Transverse colon (tissue), 4 donors: ENCODE measurements around the gene AKAP6. TPM values are rescaled to one million over a fixed set of nuclear protein-coding genes. Genes with fewer than 3 reads are reported as not detected.

Experiments
- DNase-seq: peaks from one replicate; pipeline ENCODE4 v3.0.0-alpha.2; 2019
- H3K27ac ChIP-seq, 4 donors: fragments of 200-600 bp; sonication (generic); 2 replicates each; pipeline ENCODE4 v1.5.1; 2016 to 2018; ENCODE audit warnings: inconsistent platforms in 4 of 4
- H3K27me3 ChIP-seq: fragments of 200-600 bp; sonication (generic); 2 replicates; pipeline ENCODE4 v1.5.1; 2017; ENCODE audit warnings: inconsistent platforms
- H3K36me3 ChIP-seq, 4 donors: fragments of 200-600 bp; sonication (generic); 2 replicates each; pipeline ENCODE4 v1.5.1; 2017 to 2019; ENCODE audit warnings: inconsistent platforms in 4 of 4
- H3K4me1 ChIP-seq, 4 donors: fragments of 200-600 bp; sonication (generic); 2 replicates each; pipeline ENCODE4 v1.5.1; 2017 to 2020; ENCODE audit warnings: inconsistent platforms in 4 of 4
- H3K4me3 ChIP-seq, 4 donors: fragments of 200-600 bp; sonication (generic); 1 replicate in 1 of 4; 2 replicates in 3 of 4; pipeline versions ENCODE4 v1.5.1 to v1.6.1; 2017 to 2019; ENCODE audit warnings: inconsistent platforms in 4 of 4
- H3K9me3 ChIP-seq, 2 donors: fragments of 200-600 bp; sonication (generic); 2 replicates each; pipeline ENCODE4 v1.5.1; 2017 to 2019; ENCODE audit warnings: inconsistent platforms in 2 of 2
- EP300 ChIP-seq: sonication (generic); formaldehyde crosslinking; IDR thresholded peaks from one replicate; pipeline ENCODE4 v1.6.1; 2017; ENCODE audit warnings: antibody characterized with exemption, low read depth
- POLR2A ChIP-seq: fragments of 450-650 bp; IDR thresholded peaks from one replicate; pipeline ENCODE4 v1.6.1; 2016; ENCODE audit warnings: antibody characterized with exemption, mild to moderate bottlenecking, moderate library complexity
- POLR2AphosphoS5 ChIP-seq, 3 donors: sonication (generic); formaldehyde crosslinking; IDR thresholded peaks; one replicate each; pipeline ENCODE4 v1.6.1; 2016; ENCODE audit warnings: antibody characterized with exemption in 3 of 3
- WGBS, 2 donors: methylation state at CpG; one replicate each; pipeline ENCODE4 v1.1.5; 2018; ENCODE audit warnings: low coverage in 1 of 2; 5-methylcytosine and 5-hydroxymethylcytosine counted together
- in situ Hi-C, 4 donors: fragments of 200-750 bp; cut with MboI; loops; one replicate each; pipeline versions ENCODE4 v1.15.0 to v1.15.1; 2017; ENCODE audit warnings: low sequenced_read_pairs in 3 of 4, low pct_ligation_motif_present in 1 of 4, low pct_unique_long_range_greater_than_20kb in 1 of 4
- intact Hi-C: fragments of 100-400 bp; cut with DNase I; formaldehyde crosslinking; loops from one replicate; pipeline ENCODE4 v1.15.1; 2023; ENCODE audit warnings: low total_unique reads
- total RNA-seq, 4 donors: library from RNA; depleted of rRNA; stranded (reverse); fragments of >200 nt; gene quantifications; one replicate each; pipeline ENCODE4 v1.1.0, GENCODE V29; 2016
- TF ChIP-seq, protein P1 (sequence below), 5 experiments: fragments of 200-600 bp in 3 of 5; fragments of 450-650 bp in 2 of 5; sonication (generic) in 3 of 5; IDR thresholded peaks; 1 replicate in 2 of 5; 2 replicates in 3 of 5; pipeline ENCODE4 v1.5.1; 2016 to 2017; ENCODE audit warnings: antibody characterized with exemption in 5 of 5, inconsistent platforms in 3 of 5, mild to moderate bottlenecking in 2 of 5, moderate library complexity in 1 of 5

The AKAP6 gene
- total RNA-seq, 4 donors from 2014 or later = 6.3 to 16.7 (median 9.7) TPM

DNA sequence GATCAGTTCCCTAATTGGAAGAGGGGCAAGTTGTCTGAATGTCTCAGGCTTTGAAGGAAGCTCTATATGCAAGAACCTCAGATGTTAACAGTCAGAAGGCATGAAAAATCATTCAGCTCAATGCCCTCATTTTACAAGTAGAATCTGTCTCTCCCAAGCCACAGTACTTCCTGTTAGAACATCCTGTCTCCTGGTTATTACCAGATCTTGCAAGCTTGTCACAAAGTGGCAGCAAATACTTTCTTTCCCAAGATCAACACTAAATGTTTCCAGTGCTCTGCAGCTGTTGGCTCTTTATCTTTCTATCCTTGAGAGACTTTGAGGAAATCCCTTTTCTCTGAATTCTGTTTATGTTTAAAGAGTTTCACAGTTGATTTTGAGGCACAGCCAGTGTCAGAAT, 235.5 kb downstream of the AKAP6 start:
- H3K4me1 ChIP-seq = peaks cover 3 to 31% (median 17%) of the 10 kb centered on the region in 4 donors
- no peaks in the 10 kb centered on the region for H3K9me3 ChIP-seq
- in situ Hi-C loops = loop anchor here in 2 of 4 donors (25.0 kb wide), 2 partner anchors 1052 to 1748 kb away; no protein-coding TSS in a partner anchor
- H3K27ac ChIP-seq = peak overlapping the region; percentile 30 to 69 (median 56)
- no peaks in the 10 kb centered on the region for H3K36me3 ChIP-seq
- H3K4me3 ChIP-seq = no peak overlapping the region
- no peak for DNase-seq
- peak in 2 of 3 donors; percentile 30 to 48 for TF ChIP-seq POLR2AphosphoS5 (IDR thresholded peaks at IDR 0.05)
- no peak for TF ChIP-seq POLR2A
- no peak for TF ChIP-seq EP300
- TF ChIP-seq, protein P1, sequence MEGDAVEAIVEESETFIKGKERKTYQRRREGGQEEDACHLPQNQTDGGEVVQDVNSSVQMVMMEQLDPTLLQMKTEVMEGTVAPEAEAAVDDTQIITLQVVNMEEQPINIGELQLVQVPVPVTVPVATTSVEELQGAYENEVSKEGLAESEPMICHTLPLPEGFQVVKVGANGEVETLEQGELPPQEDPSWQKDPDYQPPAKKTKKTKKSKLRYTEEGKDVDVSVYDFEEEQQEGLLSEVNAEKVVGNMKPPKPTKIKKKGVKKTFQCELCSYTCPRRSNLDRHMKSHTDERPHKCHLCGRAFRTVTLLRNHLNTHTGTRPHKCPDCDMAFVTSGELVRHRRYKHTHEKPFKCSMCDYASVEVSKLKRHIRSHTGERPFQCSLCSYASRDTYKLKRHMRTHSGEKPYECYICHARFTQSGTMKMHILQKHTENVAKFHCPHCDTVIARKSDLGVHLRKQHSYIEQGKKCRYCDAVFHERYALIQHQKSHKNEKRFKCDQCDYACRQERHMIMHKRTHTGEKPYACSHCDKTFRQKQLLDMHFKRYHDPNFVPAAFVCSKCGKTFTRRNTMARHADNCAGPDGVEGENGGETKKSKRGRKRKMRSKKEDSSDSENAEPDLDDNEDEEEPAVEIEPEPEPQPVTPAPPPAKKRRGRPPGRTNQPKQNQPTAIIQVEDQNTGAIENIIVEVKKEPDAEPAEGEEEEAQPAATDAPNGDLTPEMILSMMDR (IDR thresholded peaks at IDR 0.05) = no peak
- intact Hi-C loops = no loop called here
- no peaks in the 10 kb centered on the region for H3K27me3 ChIP-seq

DNA sequence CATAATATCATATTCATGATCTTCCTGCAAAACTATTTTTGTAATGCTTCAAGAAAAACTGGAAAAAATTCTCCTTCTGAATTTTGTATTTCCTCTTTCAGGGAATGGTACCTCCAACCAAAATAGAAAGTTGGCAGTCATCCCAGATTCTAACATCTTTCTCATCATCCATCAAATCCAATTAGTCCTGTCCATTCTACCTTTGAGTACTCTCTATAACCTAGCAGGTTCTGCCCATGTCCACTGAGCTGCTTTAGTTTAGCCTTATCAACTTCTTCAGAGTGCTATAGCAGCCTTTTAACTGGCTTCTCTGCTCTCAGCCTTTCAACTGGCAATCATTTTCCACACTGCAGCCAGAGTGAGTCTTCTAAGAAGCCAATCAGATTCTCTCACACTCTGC, 236.2 kb downstream of the AKAP6 start:
- intact Hi-C loops (no loop called here), in situ Hi-C loops (loop anchor here in 2 of 4 donors (25.0 kb wide), 2 partner anchors 1053 to 1747 kb away; no protein-coding TSS in a partner anchor)
- Histone ChIP-seq H3K27ac (peak overlapping the region; percentile 30 to 69 (median 56)), H3K4me3 (no peak overlapping the region), H3K27me3 (no peaks in the 10 kb centered on the region), H3K4me1 (peaks cover 3 to 31% (median 14%) of the 10 kb centered on the region in 4 donors), H3K9me3 (no peaks in the 10 kb centered on the region), H3K36me3 (no peaks in the 10 kb centered on the region)
- no peak for TF ChIP-seq POLR2AphosphoS5 (IDR thresholded peaks at IDR 0.05)
- DNase-seq = no peak

GRCh38 chr14:32567543-32568384, 238.7 kb downstream of the AKAP6 start:
- TF ChIP-seq POLR2A (no peak), POLR2AphosphoS5 (IDR thresholded peaks at IDR 0.05) (peak in 1 of 3 donors; percentile 13)
- TF ChIP-seq, protein P1 (IDR thresholded peaks at IDR 0.05) = no peak
- H3K27me3 ChIP-seq = no peaks in the 10 kb centered on the region
- H3K4me3 ChIP-seq = no peak overlapping the region
- no peaks in the 10 kb centered on the region for H3K9me3 ChIP-seq
- peak overlapping the region in 2 of 4 donors; percentile 64 for H3K27ac ChIP-seq
- in situ Hi-C loops (loop anchor here in 2 of 4 donors (25.0 kb wide), 2 partner anchors 1055 to 1745 kb away; no protein-coding TSS in a partner anchor), intact Hi-C loops (no loop called here)
- peaks cover 9 to 45% (median 21%) of the 10 kb centered on the region in 4 donors for H3K4me1 ChIP-seq
- H3K36me3 ChIP-seq = no peaks in the 10 kb centered on the region
- DNase-seq = no peak

DNA sequence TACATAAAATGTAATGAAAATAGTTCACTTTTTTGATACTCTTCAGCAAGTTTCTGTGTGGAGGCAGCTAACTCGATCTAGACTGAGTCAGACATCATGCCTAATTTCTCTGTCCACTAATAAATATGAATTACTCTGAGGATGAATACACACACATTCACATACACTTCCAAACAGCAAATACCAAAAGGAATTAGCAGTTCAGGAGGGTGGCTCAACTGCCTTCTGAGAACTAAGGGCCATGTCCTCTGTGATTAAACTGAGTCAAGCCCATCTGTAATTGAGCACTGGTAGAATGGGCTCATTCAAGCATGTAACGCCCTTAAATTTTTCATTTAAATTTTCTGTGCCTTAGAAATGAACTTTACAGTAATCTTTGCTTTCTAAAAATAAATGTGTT, 242.5 kb downstream of the AKAP6 start:
- no peak overlapping the region for H3K4me3 ChIP-seq
- TF ChIP-seq, protein P1 (IDR thresholded peaks at IDR 0.05) = no peak
- TF ChIP-seq POLR2A = no peak
- TF ChIP-seq EP300 = no peak
- no peak for TF ChIP-seq POLR2AphosphoS5 (IDR thresholded peaks at IDR 0.05)
- H3K9me3 ChIP-seq = no peaks in the 10 kb centered on the region
- in situ Hi-C loops = loop anchor here in 3 of 4 donors (10.0 to 25.0 kb wide), 3 partner anchors 1059 to 1741 kb away; no protein-coding TSS in a partner anchor
- DNase-seq = no peak
- peaks cover 11 to 37% (median 16%) of the 10 kb centered on the region in 4 donors for H3K4me1 ChIP-seq
- 74 to 94% methylated on average over 2 of the region's 2 CpGs for WGBS, 2 donors
- intact Hi-C loops = no loop called here
- no peaks in the 10 kb centered on the region for H3K36me3 ChIP-seq
- H3K27me3 ChIP-seq = no peaks in the 10 kb centered on the region
- H3K27ac ChIP-seq = peak overlapping the region in 1 of 4 donors; percentile 65
